ENCODE results near the gene GAB1. TPM values are rescaled to one million over a fixed set of nuclear protein-coding genes. Genes with fewer than 3 reads are reported as not detected.

The GAB1 gene
- total and polyA plus RNA-seq, 2 of the 13 experiments (the other 11 are each of a cell fraction or from before 2014, with no cell fraction given): 8.7 to 14.7 TPM

DNA sequence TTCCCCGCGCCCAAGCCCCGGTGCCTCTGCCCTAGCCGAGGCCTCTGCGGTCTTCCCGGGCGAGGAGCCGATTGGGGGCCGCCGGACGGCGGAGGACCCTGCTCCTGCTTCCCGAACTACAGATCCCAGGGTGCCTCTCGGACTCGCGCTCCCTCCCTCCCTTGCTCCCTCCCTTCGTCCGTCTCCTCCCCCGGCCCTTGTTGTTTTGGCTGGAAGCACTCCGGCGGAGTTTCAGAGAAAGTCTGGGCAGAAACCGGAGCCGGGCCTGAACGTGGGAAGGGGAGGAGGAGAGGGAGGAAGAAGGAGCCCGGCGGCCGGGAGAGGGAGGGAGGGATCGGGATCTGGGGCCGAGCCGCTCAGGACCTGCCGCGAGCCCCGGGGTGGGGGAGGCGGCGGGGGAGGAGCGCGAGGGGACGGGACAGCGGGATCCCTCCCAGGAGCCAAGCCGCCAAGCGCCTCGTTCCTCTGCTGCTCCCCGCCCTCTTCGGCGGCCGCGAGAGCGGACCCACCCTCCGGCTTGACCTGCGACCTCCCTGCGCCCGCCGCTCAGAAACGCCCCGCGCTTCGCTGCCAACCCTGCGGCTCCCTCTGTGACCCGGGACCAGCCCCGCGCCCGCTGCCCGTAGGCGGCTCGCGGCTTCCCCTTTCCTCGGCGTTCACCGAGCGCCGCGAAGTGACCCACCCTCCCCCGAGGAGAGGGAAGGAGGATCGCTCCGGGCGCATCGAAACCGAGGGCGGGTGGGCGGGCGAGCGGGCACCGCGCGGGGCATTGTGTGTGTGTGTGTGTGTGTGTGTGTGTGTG is 496 bp upstream of the GAB1 start (continued):
- TF ChIP-seq, protein P1, sequence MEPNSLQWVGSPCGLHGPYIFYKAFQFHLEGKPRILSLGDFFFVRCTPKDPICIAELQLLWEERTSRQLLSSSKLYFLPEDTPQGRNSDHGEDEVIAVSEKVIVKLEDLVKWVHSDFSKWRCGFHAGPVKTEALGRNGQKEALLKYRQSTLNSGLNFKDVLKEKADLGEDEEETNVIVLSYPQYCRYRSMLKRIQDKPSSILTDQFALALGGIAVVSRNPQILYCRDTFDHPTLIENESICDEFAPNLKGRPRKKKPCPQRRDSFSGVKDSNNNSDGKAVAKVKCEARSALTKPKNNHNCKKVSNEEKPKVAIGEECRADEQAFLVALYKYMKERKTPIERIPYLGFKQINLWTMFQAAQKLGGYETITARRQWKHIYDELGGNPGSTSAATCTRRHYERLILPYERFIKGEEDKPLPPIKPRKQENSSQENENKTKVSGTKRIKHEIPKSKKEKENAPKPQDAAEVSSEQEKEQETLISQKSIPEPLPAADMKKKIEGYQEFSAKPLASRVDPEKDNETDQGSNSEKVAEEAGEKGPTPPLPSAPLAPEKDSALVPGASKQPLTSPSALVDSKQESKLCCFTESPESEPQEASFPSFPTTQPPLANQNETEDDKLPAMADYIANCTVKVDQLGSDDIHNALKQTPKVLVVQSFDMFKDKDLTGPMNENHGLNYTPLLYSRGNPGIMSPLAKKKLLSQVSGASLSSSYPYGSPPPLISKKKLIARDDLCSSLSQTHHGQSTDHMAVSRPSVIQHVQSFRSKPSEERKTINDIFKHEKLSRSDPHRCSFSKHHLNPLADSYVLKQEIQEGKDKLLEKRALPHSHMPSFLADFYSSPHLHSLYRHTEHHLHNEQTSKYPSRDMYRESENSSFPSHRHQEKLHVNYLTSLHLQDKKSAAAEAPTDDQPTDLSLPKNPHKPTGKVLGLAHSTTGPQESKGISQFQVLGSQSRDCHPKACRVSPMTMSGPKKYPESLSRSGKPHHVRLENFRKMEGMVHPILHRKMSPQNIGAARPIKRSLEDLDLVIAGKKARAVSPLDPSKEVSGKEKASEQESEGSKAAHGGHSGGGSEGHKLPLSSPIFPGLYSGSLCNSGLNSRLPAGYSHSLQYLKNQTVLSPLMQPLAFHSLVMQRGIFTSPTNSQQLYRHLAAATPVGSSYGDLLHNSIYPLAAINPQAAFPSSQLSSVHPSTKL (CRISPR knock-in tag; IDR thresholded peaks at IDR 0.05): peak; percentile 33; the same call in 1 of the 2 replicates
- TF ChIP-seq ZNF317 (CRISPR knock-in tag; IDR thresholded peaks at IDR 0.05): peak; percentile 85
- peak; percentile 71; the same call in 1 of the 2 replicates for TF ChIP-seq HCFC1 (IDR thresholded peaks at IDR 0.05; ENCODE audit: low read depth, low read length)
- no peak; the same call in 1 of the 2 replicates for TF ChIP-seq ETV5 (CRISPR knock-in tag; IDR thresholded peaks at IDR 0.05; ENCODE audit: borderline replicate concordance)
- no peak for TF ChIP-seq ZNF720 (CRISPR knock-in tag; IDR thresholded peaks at IDR 0.05)

DNA sequence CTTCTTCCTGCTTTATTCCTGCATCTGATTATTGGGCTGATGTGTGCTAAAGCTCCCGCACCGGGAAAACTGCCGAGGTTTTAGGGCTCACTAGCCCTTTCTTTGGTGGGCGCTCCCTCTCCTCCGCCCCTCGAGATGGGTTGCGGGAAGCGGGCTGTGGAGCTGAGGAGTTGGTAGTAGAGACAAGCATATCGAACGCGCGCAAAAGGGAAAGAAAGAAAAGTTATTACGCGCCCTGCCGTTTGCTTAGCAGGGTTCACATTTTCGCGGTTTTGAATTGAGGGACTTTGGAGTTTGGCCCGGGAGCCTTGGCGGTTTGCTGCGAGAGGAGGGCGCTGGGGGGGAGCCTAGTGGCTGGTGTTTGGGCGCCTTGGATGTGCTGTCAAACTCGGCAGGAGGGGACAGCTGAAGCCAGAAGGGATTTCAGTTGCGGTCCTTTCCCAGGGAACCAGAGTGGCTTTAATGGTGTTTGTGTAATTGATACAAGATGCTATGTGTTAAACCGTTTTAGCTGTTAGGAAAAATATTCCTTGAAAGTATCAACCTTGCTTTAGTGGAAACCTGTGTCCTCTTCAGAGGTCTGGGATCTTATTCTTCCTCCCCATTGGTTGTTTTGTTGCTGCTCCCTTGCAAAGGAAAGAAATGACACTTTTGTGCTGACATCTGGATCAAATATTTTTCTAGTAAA is 1.1 kb downstream of the GAB1 start:
- H2AFZ ChIP-seq (ENCODE audit: low read length): no peak overlapping the region
- ATAC-seq: peak; percentile 39
- FAIRE-seq: peak; percentile 51
- TF ChIP-seq GATA4 (IDR thresholded peaks at IDR 0.05; ENCODE audit: borderline replicate concordance, low read depth) (no peak), ZNF225 (CRISPR knock-in tag; IDR thresholded peaks at IDR 0.05) (no peak), ZNF775 (CRISPR knock-in tag; IDR thresholded peaks at IDR 0.05; ENCODE audit: borderline replicate concordance) (no peak), CBX1 (IDR thresholded peaks at IDR 0.05; ENCODE audit: low read depth) (no peak), RFX3 (CRISPR knock-in tag; IDR thresholded peaks at IDR 0.05) (no peak), PLRG1 (conservative IDR thresholded peaks at IDR 0.05) (no peak), ATF1 (CRISPR knock-in tag; IDR thresholded peaks at IDR 0.05) (no peak), ZNF350 (CRISPR knock-in tag; IDR thresholded peaks at IDR 0.05; ENCODE audit: borderline replicate concordance, low read depth) (peak; percentile 65; the same call in 1 of the 2 replicates)
- TF ChIP-seq, protein P2, sequence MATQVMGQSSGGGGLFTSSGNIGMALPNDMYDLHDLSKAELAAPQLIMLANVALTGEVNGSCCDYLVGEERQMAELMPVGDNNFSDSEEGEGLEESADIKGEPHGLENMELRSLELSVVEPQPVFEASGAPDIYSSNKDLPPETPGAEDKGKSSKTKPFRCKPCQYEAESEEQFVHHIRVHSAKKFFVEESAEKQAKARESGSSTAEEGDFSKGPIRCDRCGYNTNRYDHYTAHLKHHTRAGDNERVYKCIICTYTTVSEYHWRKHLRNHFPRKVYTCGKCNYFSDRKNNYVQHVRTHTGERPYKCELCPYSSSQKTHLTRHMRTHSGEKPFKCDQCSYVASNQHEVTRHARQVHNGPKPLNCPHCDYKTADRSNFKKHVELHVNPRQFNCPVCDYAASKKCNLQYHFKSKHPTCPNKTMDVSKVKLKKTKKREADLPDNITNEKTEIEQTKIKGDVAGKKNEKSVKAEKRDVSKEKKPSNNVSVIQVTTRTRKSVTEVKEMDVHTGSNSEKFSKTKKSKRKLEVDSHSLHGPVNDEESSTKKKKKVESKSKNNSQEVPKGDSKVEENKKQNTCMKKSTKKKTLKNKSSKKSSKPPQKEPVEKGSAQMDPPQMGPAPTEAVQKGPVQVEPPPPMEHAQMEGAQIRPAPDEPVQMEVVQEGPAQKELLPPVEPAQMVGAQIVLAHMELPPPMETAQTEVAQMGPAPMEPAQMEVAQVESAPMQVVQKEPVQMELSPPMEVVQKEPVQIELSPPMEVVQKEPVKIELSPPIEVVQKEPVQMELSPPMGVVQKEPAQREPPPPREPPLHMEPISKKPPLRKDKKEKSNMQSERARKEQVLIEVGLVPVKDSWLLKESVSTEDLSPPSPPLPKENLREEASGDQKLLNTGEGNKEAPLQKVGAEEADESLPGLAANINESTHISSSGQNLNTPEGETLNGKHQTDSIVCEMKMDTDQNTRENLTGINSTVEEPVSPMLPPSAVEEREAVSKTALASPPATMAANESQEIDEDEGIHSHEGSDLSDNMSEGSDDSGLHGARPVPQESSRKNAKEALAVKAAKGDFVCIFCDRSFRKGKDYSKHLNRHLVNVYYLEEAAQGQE (IDR thresholded peaks at IDR 0.05; ENCODE audit: borderline replicate concordance in 1 of 2, low read depth in 1 of 2, low read length in 2 of 2): no peak

More for the DNA sequence above, 1.1 kb downstream of the GAB1 start:
- in situ Hi-C loops (cut with HindIII; ENCODE audit: extremely low pct_ligation_motif_present, low pct_unique_long_range_greater_than_20kb): no loop called here
- ChIA-PET CTCF (ENCODE audit: low intra/inter-chr PET ratio, low total read pairs) (interaction anchor here (1.4 kb wide), 1 partner anchor 61 kb away, joined by 5 read pairs; no protein-coding TSS in a partner anchor), POLR2A (interaction anchor here (0.9 to 2.5 kb wide), 9 partner anchors 8 to 177 kb away, joined by 3 to 14 read pairs (median 8); partner anchors contain the start of genes SMARCA5 and USP38)
- peak; percentile 70 for DNase-seq (ENCODE audit: low spot score)
- Histone ChIP-seq H3K27ac (ENCODE audit: extremely low read length, insufficient read depth, low read length) (peak overlapping the region; percentile 88), H3K79me2 (ENCODE audit: insufficient read depth, low read length) (peaks cover 48% of the 10 kb centered on the region), H3K9ac (ENCODE audit: insufficient read depth, low read depth, low read length) (peak overlapping the region; percentile 77), H3K4me2 (ENCODE audit: low read depth, low read length) (peak overlapping the region; percentile 90), H3K36me3 (replicated peaks in 1 of 2; ENCODE audit: control insufficient read depth in 1 of 2, insufficient read depth in 2 of 2, low read length in 2 of 2) (peaks cover 0 to 1% of the 10 kb centered on the region in 2 experiments; a peak in 1 of 5 replicates), H4K20me1 (ENCODE audit: insufficient read depth, low read length) (peaks cover 9% of the 10 kb centered on the region), H3K4me3 (replicated peaks in 1 of 3; ENCODE audit: insufficient read depth in 1 of 3, low read depth in 2 of 3, low read length in 3 of 3) (peak overlapping the region; percentile 86 to 99 (median 89)), H3K27me3 (ENCODE audit: control insufficient read depth in 1 of 2, insufficient read depth in 2 of 2, low read length in 2 of 2) (no peaks in the 10 kb centered on the region), H3K9me3 (ENCODE audit: low read length) (no peaks in the 10 kb centered on the region), H3K4me1 (ENCODE audit: insufficient read depth, low read length) (peaks cover 24% of the 10 kb centered on the region)
- intact Hi-C loops (cut with micrococcal nuclease; ENCODE audit: unreplicated experiment): loop anchor here (2.0 to 10.0 kb wide), 6 partner anchors 40 to 177 kb away; partner anchors contain the start of genes SMARCA5 and USP38
- 0% methylated on average over 25 of the region's 25 CpGs for WGBS (ENCODE audit: low lambda C conversion rate)
- no TSS peak for BruUV-seq (replicated peaks)
